Endometrial microvascular endothelial cells (primary cell): ENCODE measurements around the gene PRPSAP2. TPM values are rescaled to one million over a fixed set of nuclear protein-coding genes. Genes with fewer than 3 reads are reported as not detected.
"Not testable (repeated sequence)": the region's sequence is repeated elsewhere in the genome, so short reads cannot be mapped to it uniquely, and the experiment has no call there.

Source experiments
- in situ Hi-C: cut with HindIII; loops from 2 replicates; pipeline ENCODE4 v1.10.0; 2017; ENCODE audit warnings: low sequenced_read_pairs, low pct_unique_long_range_greater_than_20kb; ENCODE audit errors: inconsistent ontology term
- total RNA-seq: library from RNA; depleted of rRNA; stranded (reverse); fragments of >200 nt; gene quantifications from one replicate; pipeline ENCODE4 v1.2.3, GENCODE V29; 2015; ENCODE audit errors: inconsistent ontology term

Gene PRPSAP2, protein sequence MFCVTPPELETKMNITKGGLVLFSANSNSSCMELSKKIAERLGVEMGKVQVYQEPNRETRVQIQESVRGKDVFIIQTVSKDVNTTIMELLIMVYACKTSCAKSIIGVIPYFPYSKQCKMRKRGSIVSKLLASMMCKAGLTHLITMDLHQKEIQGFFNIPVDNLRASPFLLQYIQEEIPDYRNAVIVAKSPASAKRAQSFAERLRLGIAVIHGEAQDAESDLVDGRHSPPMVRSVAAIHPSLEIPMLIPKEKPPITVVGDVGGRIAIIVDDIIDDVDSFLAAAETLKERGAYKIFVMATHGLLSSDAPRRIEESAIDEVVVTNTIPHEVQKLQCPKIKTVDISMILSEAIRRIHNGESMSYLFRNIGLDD
- 33.0 TPM for total RNA-seq

DNA sequence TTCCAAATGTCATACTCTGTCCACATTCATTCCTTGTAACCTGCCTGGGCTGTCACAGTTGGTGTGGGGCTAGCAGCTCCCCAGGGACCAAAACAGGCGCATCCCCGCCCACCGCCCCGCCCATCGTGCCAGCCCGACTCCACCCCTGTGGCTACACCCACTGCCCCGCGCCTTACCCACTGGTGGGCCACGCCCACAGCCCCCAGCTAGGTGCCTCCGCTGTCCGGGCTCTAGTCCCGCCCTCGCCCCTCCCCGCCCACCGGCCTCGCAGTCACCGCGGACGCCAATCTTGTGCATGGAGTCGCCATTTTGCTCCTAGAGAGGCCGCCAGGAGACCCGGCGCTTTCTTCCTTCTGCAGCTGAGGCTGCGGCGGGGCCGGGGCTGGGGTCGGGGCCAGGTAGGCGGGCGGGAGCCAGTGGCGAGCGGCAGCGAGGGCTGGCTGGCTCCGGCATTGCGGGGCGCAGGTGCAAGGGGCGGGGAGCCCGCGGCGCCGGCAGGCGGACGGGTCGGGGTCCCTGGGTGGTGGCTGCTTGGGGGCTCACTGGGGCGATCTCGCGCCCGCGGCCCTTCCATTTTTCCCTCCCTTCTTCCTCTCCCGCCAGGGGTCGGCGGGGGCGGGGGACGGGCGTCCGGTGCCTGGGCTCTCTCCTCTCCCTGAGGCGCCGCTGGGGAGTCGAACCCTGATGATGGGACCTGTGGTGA is at the start of gene PRPSAP2:
PRPSAP2 (plus strand) TSS at position 268 of the 703 bp plus-strand sequence. CDS start 7,703 bp downstream, outside the sequence.
- in situ Hi-C loops, result no loop called here

DNA sequence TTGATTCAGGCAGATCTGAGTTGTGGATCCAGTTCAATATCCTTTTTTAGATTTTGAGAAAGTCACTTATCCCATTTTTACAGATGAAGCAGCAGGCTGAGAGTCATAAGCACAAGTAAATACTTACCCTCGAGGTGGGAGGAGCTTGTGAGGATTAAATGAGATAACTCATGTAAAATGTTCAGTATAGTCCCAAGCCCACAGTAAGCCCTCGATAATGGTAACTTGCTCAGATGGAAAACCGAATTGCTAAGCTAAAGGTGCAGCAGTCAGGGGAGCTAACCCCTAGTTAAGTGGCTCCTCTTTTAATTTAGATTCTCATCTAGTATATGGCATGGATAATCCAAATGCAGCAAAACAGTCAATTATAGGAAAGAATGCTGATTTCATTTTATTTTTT is 42.0 kb upstream of the PRPSAP2 start:
- in situ Hi-C loops, result not testable (repeated sequence)

DNA sequence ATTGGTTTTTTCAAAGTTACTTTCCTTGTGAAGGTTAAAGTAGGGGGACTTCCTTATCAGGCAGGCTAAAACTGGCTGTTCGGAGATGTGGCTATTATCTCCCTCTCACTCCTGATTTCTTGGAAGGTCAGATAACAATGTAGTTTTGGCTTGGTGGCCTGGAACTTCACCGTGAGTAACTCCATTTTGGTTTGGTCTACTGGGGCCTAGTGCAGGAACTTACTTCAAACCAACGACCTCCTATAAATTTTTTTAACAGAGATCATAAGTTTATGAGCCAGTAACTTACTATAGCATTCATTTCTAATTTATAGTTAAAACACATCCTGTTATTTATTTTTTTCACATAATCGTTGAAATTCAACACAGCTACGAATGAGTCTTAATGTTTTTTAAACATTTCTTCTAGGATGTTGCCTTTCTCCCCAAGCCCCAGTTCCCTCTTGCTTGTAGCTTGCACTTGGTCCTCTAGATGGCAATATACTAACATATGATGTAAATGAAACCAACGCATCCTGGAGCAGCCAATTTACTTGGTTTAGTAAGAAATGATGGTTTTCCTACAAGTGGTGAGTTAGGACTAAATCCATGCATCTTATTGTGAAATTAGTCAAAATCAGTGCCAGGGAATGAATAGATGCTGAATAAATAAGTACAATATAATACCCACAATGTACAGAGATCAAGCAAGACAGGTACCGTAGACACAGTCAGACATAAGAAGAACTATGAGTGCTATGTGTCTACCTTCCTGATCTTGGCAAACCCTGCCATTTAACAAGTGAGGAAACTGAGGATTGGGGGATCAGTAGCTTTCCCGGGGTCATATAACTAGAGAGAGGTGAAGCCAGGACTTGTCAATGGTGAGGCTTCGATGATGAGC is 41.2 kb upstream of the PRPSAP2 start:
- in situ Hi-C loops, result not testable (repeated sequence)

DNA sequence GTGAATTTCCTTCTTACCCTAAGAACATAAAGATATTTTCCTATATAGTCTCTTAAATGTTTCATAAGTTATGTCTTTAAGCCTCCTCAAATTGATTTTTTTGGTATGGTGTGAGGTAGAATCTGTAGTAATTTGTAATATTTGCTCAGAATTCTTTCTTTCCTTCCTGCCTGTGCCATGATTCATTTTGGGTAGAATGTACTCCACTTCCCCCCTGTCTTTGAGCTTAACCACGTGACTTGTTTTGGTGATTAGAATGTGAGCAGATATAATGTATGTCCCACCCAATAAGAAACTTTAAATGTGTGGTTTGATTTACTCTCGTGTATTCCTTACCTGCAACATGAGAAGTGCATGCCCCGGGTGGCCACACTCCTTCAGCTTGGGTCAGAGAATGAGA is 36.5 kb upstream of the PRPSAP2 start:
- in situ Hi-C loops, result not testable (repeated sequence)

DNA sequence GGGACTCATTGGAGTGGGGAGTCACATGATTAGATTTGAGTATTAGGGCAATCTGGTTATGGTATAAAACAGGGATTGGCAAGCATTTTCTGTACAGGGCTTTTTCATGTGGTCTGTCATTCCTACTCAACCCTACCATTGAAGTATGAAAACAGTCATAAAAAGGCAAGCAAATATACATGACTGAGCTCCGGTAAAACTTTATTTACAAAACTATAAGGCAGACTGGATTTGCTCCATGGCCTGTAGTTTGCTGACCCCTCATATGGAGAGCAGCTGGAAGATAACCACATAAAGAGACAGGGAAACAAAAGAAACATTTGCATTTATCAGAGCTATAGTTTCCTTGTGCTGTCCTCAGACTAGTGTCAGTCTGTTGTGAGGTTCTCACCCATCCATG is 30.3 kb upstream of the PRPSAP2 start:
- in situ Hi-C loops, result not testable (repeated sequence)

DNA sequence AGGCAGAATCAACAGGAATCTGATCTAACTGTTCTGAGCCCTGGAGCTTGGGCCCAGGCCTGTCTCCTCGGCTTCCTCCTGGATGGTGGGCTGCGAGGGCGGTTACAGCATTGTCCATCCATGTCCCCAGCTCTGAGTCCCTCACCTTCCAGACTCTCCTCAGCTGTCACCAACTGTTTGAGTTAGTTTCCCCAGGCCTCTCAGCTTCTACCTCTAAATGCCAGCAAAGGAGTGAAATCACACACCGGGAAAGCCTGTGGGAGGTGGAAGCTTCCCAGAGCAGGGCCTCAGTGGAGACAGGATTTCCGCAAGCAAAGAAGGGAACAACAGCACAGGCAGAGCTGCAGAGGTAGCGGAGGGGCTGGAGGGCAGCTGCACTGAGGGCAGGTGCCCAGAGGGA is 9.4 kb upstream of the PRPSAP2 start:
- in situ Hi-C loops, result no loop called here

DNA sequence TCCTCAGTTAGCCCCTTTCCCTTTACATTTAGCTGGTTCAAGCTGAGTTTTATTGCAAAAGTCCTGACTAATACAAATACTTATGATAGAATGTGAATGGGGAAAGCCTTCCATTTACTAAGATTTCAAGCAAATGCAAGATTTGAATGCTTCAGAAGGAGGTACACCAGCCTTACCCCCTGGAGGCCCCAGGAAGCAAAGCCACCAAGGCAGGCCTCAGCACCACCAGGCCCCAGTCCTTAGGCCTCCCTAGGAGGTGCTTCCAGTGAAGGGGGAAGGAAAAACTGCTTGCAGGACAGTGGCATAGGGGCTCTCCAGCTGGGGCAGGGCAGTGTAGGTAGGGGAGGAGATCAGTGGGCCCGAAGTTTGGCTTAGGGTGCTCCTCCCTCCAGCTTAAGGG is 7.3 kb upstream of the PRPSAP2 start:
- in situ Hi-C loops, result no loop called here

DNA sequence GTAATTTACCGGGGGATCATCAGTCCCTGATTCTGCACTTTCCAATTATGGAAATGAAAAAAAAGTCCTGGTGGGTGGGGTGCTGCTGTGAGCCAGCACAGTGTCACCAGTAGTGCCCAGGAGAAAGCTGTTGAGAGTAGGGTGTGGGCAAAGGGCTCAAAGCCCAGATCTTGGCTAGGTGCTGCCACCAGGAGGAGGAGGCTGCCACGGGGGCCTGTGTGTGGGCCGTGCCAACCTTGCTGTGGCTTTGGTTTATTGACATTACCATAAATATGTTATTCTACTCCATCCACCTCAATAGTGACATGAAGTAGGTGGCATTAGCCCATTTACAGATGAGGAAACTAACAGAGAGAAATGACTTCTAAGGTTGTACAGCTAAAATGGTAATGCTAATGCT is 6.7 kb upstream of the PRPSAP2 start:
- in situ Hi-C loops, result no loop called here

DNA sequence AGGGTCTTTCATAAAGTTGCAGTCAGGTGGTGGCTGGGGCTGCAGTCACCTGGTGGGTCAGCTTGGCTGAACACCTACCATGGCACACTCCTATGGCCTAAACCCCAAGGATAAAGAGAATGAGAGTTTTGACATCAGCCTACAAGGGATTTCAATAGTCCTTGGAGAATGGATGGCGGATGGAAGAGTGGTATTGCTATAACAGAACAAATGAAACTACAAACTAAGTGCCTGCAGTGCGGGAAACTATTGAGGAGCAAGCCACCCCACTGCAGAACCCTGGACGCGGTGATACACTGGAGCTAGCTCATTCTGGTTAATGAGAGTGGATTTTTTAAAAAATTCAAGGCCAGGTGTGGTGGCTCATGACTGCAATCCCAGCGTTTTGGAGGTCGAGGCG is 3.0 kb upstream of the PRPSAP2 start:
- in situ Hi-C loops, result no loop called here

DNA sequence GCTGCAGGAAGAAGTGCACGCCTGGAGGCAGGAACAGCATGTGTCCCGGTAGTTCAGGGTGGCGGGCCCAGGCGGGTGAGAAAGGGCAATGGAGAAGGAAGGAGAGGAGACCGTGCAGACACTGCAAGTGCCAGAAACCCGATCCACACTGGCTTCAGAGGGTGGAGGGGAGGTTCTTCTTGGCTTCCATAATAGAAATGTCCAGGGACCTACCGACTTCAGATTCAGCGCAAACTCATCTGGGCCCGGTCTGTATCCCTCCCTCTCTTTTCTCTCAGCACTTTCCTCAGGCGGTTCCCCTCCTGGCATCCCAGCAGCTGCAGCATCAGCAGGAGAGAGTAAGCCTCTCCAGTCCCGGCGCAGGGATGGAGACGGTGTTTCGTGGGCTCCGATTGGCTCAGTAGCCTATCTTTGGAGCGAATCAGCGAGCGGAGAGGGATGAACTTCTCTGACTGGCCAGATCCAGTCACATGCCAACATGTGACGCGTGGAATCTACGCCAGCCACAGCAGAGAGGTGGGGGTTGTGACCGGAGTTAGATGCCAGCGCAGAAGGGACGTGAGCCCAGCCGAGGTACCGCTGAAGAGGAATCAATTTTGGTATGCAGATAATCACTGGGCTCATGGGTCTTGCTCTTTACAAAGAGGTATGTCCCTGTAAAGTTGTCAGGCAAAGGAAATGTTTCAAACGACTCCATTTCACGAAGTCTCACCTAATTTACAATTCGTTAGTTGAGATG is 1.9 kb upstream of the PRPSAP2 start:
- in situ Hi-C loops, result no loop called here

DNA sequence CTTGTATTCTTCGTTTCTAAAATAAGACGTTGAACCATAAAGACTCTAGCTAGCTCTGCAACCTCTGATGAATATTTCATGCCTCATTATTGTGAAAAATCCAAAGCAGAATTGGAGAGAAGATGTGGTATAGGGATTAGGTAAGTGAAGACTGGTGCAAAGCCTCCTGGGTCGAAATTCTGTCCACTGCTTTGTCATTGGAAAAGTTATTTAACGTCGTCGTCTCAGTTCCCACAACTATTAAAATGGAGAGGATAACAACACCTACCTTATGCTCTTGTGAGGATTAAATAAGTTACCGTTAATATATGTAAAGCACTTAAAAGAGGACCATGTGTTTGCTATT is 1.4 kb upstream of the PRPSAP2 start:
- in situ Hi-C loops, result no loop called here

DNA sequence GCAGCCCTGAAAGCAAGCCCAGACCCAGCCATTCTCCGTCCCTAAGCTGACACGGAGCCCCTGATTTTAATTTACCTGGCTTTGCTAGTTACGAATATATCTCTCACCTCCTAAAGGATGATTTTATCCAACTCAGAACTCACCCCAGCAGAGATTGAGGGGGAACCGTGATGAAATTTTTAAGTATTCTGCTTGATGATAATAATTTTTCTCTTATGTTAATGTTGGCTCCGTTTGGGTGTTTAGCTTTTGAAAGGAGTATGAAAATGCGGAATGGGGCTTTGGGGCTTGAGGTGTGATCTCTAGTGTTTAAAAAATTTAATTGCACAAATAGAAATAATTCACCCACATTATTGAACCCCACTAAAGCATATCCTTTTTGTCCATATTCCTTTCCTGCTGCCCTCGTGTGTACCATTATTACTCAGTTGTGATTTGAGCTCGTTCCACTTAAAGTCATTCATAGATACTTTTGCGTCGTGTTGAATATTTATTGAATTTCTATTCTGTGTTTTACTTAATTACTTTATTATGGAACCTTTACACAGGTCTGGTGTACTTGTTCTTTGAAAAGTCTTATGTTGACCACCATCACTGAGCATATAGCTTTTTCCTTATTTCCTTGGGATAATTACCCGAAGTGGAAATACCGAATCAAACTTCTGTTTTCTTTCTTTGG is 775 bp downstream of the PRPSAP2 start:
- in situ Hi-C loops, result no loop called here

DNA sequence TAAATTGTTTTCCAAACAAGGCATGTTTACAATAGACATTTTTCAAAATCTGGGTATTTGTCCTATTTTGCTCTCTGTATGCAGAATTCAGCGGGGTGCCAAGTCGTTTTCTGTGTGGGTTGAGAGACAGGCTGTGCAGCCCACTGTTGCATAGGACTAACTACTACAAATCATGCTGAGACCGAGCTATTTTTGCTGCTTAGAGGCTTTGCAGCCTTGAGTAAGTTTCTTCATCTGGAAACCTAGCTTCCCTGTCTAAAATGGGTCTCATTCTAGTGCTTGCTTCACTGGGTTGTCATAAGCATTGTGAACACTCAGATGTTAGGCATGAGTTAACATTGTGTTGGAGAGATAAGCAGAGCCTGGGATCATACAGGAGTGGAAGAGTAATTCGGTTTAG is 1.3 kb downstream of the PRPSAP2 start:
- in situ Hi-C loops, result no loop called here

DNA sequence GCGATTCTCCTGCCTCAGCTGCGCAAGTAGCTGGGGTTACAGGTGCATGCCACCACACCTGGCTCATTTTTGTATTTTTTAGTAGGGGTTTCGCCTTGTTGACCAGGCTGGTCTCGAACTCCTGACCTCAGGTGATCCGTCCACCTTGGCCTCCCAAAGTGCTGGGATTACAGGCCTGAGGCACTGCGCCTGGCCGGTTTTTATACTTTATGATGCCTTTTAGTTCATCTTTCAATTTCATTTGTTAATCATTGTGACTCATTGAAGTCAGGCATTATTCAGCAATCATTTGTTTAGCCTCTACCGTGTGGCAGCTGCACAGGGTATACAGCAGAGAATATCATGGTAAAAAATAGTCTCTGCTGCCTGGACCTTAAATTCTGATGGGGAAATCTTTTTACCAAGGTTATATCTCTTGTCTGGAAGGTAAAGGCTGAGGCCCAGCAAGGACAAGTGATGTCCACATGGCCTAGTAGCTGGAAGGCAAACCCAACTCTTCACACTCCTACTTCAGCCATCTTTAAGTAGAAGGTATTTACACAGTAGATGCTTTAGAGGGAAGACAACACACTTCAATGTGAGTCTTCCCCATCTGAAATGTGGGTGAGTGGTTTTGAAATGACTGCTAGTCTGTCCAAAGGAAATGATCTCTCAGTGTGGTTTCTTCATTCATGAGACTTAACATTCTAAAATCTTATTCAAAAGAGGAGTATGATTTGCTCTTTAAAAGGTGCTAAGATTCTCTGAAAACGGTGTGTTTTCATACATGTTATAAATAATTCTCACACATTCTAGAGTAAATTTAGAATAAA is 2.4 kb downstream of the PRPSAP2 start:
- in situ Hi-C loops, result no loop called here

DNA sequence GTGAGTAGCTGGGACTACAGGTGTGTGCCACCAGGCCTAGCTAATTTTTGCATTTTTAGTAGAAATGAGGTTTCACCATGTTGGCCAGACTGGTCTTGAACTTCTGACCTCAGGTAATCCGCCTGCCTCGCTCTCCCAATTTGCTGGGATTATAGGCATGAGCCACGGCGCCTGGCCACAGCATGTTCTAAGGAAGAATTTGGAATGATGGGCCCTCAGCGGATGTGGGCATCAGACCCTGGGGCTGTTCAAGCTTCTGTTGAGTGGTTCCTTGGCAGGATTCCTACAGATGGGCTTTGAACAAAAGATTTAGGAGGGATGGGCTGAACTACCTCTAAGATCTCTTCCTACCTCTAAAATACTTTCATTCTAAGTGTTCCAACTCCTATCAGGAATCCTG is 4.1 kb downstream of the PRPSAP2 start:
- in situ Hi-C loops, result no loop called here

DNA sequence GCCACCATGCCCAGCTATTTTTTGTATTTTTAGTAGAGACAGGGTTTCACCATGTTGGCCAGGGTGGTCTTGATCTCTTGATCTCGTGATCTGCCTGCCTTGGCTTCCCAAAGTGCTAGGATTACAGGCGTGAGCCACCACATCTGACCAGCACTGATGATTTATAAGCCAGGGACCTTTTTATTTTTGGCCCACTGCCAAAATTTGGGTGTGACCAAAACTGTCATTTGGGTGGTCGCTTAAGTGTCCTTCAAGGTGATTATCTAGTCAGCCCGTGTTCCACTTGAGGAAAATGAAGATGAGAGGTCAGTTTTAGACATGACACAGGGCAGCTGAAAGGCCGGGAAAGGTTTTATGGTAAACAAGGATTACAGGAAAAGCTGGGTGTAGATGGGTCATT is 7.1 kb downstream of the PRPSAP2 start:
- in situ Hi-C loops, result not testable (repeated sequence)

DNA sequence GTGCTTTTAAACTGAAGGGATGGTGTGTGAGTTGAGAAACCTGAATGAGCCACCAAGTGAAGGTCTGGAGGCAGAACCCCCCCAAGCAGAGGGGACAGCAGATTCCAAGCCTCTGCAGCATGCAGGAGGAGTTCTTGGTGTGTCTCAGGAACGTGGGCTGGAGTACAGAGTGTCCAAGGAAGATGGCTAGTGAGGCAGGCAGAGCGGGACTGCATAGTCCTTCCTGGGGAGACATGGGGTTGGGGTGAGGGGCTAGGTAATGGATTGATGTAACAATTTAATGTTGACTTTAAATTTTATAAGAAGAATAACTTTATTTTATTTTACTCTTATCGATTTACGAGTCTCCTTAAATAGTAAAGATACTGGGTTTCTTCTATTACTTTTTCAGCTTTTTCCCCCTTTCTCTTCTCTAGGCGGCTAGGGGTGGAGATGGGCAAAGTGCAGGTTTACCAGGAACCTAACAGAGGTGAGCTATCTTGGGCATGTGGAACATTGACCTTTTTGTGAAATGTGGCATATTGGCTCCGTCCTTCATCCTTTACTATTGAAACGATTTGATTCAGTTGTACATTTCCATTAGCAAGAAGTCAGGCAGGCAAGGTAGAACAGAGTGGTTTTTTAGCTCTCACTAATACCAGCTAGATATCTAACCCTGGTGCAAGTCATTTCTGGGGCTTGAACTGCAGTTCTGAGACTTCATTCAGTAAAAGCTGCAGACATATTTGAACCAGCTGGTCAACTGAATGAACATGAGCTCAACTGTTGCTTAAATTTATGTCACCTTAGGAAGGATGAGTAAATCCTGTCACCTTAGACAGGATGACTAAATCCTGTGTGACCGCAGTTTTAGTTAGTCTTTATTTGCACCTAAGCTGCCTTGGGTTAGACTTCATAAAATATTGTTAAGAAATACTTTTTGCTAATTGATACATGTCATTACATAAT is 9.2 kb downstream of the PRPSAP2 start:
- in situ Hi-C loops, result no loop called here
